ENCODE measurements around the gene PQBP1. TPM values are rescaled to one million over a fixed set of nuclear protein-coding genes. Genes with fewer than 3 reads are reported as not detected.

The PQBP1 gene
- total RNA-seq, 1 donor = 27.2 TPM

DNA sequence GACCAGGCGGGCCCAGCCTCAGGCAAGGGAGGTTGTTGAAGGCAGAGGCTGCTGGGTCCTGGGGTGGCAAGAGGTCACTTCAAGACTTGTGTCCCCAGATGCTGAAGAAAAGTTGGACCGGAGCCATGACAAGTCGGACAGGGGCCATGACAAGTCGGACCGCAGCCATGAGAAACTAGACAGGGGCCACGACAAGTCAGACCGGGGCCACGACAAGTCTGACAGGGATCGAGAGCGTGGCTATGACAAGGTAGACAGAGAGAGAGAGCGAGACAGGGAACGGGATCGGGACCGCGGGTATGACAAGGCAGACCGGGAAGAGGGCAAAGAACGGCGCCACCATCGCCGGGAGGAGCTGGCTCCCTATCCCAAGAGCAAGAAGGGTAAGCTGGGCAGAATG lies 4.4 kb downstream of the PQBP1 start:
- TF ChIP-seq, protein P1, sequence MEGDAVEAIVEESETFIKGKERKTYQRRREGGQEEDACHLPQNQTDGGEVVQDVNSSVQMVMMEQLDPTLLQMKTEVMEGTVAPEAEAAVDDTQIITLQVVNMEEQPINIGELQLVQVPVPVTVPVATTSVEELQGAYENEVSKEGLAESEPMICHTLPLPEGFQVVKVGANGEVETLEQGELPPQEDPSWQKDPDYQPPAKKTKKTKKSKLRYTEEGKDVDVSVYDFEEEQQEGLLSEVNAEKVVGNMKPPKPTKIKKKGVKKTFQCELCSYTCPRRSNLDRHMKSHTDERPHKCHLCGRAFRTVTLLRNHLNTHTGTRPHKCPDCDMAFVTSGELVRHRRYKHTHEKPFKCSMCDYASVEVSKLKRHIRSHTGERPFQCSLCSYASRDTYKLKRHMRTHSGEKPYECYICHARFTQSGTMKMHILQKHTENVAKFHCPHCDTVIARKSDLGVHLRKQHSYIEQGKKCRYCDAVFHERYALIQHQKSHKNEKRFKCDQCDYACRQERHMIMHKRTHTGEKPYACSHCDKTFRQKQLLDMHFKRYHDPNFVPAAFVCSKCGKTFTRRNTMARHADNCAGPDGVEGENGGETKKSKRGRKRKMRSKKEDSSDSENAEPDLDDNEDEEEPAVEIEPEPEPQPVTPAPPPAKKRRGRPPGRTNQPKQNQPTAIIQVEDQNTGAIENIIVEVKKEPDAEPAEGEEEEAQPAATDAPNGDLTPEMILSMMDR (IDR thresholded peaks at IDR 0.05; ENCODE audit: insufficient read depth, low read depth, low read length) = no peak
- no peak for DNase-seq (ENCODE audit: low read depth)
- no peak overlapping the region for H3K4me3 ChIP-seq (ENCODE audit: low read depth, low read length)

DNA sequence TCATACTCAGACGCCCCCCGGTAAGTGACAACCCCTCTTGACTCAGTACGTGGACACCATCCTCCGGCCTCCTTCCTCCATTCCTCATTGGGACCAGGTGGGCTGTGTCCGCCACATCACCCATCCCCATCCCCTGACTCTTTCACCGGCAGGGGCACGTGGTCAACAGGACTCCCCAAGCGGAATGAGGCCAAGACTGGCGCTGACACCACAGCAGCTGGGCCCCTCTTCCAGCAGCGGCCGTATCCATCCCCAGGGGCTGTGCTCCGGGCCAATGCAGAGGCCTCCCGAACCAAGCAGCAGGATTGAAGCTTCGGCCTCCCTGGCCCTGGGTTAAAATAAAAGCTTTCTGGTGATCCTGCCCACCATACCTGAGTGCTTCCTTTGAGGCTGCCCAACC lies 5.0 kb downstream of the PQBP1 start:
- H3K4me3 ChIP-seq (ENCODE audit: low read depth, low read length) = no peak overlapping the region
- DNase-seq (ENCODE audit: low read depth) = no peak
- TF ChIP-seq, protein P1 (IDR thresholded peaks at IDR 0.05; ENCODE audit: insufficient read depth, low read depth, low read length) = no peak

DNA sequence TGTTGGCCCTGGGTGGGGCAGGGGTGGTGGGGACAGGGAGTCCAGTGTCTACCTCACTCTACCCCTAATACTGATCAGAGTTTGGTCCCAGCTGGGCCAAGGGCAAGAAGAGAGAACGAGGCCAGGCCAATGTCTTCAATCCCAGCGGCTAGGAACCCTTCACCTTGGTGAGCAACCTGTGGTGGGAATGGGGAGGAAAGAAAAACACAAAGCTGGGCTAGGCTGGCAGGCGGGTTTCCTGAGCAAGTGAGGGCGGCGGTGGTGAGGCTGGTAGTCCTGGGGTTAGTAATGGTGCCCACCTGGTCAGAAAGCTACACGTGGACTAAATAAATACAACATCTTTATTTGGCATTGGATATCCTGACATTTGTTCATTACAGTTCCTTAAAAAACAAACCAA lies 5.6 kb downstream of the PQBP1 start:
- no peak overlapping the region for H3K4me3 ChIP-seq (ENCODE audit: low read depth, low read length)
- DNase-seq (ENCODE audit: low read depth) = no peak
- TF ChIP-seq, protein P1 (IDR thresholded peaks at IDR 0.05; ENCODE audit: insufficient read depth, low read depth, low read length) = no peak

DNA sequence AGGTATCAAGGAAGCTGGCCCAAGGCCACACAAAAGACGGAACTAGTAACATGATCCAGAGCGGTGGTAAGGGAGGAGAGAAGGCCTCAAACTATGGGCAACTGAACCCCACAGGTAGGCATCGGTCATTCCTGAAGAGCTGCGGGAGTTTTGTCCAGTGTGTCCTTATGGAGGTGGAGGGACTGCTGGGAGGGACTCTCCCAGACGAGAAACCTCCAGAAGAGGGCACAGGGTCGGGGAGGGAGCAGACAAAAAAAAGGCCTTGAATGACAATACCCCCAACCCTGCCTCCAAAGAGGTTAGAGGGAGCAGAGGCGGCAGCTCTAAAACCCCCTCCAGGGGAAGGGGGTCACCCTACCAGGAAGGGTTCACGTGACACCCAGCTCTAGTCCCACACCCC lies 6.5 kb downstream of the PQBP1 start:
- DNase-seq (ENCODE audit: low read depth) = no peak
- TF ChIP-seq, protein P1 (IDR thresholded peaks at IDR 0.05; ENCODE audit: insufficient read depth, low read depth, low read length) = no peak

DNA sequence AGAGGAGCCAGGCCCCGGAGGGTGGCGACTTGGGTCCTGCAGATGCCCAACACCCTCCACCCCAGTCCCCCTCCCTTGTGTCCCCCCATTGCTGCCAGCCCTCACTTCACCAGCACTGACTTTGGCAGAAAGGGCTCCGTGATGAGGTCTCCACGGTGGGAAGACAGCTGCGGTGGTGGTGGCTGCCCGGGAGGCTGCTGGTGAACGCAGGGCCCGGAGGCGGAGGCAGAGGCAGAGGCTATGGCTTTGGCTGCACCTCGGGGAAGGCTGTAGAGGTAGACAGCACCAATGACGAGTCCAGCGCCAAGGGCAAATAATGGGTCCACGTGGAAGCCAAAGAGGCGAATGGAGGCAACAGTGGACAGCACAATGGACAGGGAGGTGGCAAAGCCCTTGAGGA lies 6.9 kb downstream of the PQBP1 start:
- no peak for DNase-seq (ENCODE audit: low read depth)
- H3K4me3 ChIP-seq (ENCODE audit: low read depth, low read length) = no peak overlapping the region

More for the DNA sequence above, 6.5 kb downstream of the PQBP1 start:
- H3K4me3 ChIP-seq (ENCODE audit: low read depth, low read length) = no peak overlapping the region

DNA sequence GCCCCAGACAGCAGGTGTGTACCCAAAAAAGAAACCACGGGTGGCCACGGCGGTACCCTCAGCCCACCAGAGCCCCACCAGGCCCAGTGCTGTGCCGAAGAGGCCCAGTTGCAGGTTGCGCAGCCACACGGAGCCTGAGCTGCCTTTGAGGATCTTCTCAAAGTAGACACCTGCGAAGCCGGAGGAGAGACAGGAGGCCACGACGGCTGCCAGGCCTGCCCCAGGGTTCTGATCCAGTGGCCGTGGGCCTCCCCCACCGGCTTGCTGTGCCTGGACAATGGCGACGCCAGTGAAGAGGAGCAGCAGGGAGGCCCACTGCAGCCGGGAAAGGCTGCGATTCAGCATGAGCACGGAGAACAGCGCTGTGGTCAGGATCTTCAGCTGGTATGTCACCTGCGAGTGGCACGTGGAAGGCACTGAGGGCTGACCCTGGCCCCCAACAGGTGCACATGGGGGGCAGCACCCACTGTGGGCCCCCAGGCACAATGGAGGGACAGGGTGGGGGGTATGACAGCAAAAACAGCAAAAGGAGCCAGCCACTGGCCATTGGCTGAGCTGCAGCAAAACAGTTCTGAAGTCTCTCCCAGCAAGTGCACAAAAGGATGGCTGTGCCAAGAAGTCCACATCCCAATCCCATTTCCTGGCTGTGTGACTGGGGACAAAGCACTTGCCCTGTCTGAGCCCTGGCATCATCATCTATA lies 7.5 kb downstream of the PQBP1 start:
- no peak for DNase-seq (ENCODE audit: low read depth)
- TF ChIP-seq, protein P1 (IDR thresholded peaks at IDR 0.05; ENCODE audit: insufficient read depth, low read depth, low read length) = no peak
- no peak overlapping the region for H3K4me3 ChIP-seq (ENCODE audit: low read depth, low read length)

More for the DNA sequence above, 6.9 kb downstream of the PQBP1 start:
- TF ChIP-seq, protein P1 (IDR thresholded peaks at IDR 0.05; ENCODE audit: insufficient read depth, low read depth, low read length) = no peak

DNA sequence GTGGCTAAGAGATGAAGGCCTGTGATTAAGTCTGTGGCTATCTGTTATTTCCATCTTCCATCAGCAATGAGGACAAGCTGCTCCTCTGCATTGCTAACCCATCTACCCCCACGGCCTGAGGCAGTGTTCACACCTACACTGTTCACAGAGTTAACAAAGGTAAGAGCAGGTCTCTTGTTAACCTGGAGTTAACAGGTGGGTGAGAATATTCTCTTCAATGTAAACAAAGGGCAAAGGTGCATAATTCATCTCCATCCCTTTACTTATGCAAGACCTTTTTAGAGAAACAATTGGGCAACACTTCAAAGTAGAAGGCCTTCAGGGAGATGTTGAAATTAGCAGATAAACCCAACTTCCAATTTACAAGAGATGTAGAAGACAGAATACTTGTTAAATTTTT lies 10.9 kb downstream of the PQBP1 start:
- DNase-seq (ENCODE audit: low read depth) = no peak
- TF ChIP-seq, protein P1 (IDR thresholded peaks at IDR 0.05; ENCODE audit: insufficient read depth, low read depth, low read length) = no peak
- H3K4me3 ChIP-seq (ENCODE audit: low read depth, low read length) = no peak overlapping the region

Data from fibroblast of villous mesenchyme (primary cell).